ENCODE data around the gene ZKSCAN7. TPM values are rescaled to one million over a fixed set of nuclear protein-coding genes. Genes with fewer than 3 reads are reported as not detected.
A peak's percentile ranks its signal among the peaks of the same experiment; 100 is the strongest.

The ZKSCAN7 gene
- total and polyA plus RNA-seq, 2 of the 13 experiments (the other 11 are each of a cell fraction or from before 2014, with no cell fraction given), result 2.3 to 3.8 TPM

- TF ChIP-seq TFE3 (CRISPR knock-in tag; IDR thresholded peaks at IDR 0.05) (no peak), ZNF691 (CRISPR knock-in tag; IDR thresholded peaks at IDR 0.05; ENCODE audit: borderline replicate concordance, low read depth) (no peak), GATA4 (IDR thresholded peaks at IDR 0.05; ENCODE audit: borderline replicate concordance, low read depth) (no peak), MAFF (IDR thresholded peaks at IDR 0.05; ENCODE audit: low read depth, low read length) (no peak), ZBTB46 (CRISPR knock-in tag; IDR thresholded peaks at IDR 0.05; ENCODE audit: borderline replicate concordance) (no peak), KLF15 (CRISPR knock-in tag; IDR thresholded peaks at IDR 0.05; ENCODE audit: borderline replicate concordance) (no peak), TARDBP (CRISPR knock-in tag; IDR thresholded peaks at IDR 0.05) (no peak), CENPT (CRISPR knock-in tag; IDR thresholded peaks at IDR 0.05; ENCODE audit: low read depth) (no peak), YEATS4 (CRISPR knock-in tag; IDR thresholded peaks at IDR 0.05; ENCODE audit: borderline replicate concordance) (peak; percentile 77), ATF7 (IDR thresholded peaks at IDR 0.05) (no peak), ATF7 (CRISPR knock-in tag; IDR thresholded peaks at IDR 0.05) (no peak), ZNF567 (CRISPR knock-in tag; IDR thresholded peaks at IDR 0.05; ENCODE audit: borderline replicate concordance) (no peak), ZNF709 (CRISPR knock-in tag; IDR thresholded peaks at IDR 0.05) (peak; percentile 73), E2F1 (CRISPR knock-in tag; IDR thresholded peaks at IDR 0.05) (no peak), ZNF382 (CRISPR knock-in tag; IDR thresholded peaks at IDR 0.05; ENCODE audit: borderline replicate concordance) (no peak), TBX2 (CRISPR knock-in tag; IDR thresholded peaks at IDR 0.05; ENCODE audit: borderline replicate concordance) (no peak), KDM4B (CRISPR knock-in tag; IDR thresholded peaks at IDR 0.05) (no peak), RNF219 (CRISPR knock-in tag; IDR thresholded peaks at IDR 0.05) (no peak), ZNF558 (CRISPR knock-in tag; IDR thresholded peaks at IDR 0.05; ENCODE audit: borderline replicate concordance) (no peak), ZBTB3 (CRISPR knock-in tag; IDR thresholded peaks at IDR 0.05; ENCODE audit: borderline replicate concordance, low read depth) (no peak), NCOA2 (CRISPR knock-in tag; IDR thresholded peaks at IDR 0.05) (no peak), RXRB (CRISPR knock-in tag; IDR thresholded peaks at IDR 0.05; ENCODE audit: borderline replicate concordance) (no peak)
Observed at GRCh38 chr3:44554626-44555592, at the start of gene ZKSCAN7 (continued).
